Left ventricle myocardium inferior (tissue), 1 donor: ENCODE measurements around the gene RBMS1. TPM values are rescaled to one million over a fixed set of nuclear protein-coding genes. Genes with fewer than 3 reads are reported as not detected.
A peak's percentile ranks its signal among the peaks of the same experiment; 100 is the strongest.

Experiments
- DNase-seq: peaks from one replicate; pipeline ENCODE4 v3.0.0-alpha.2; 2020
- H3K27ac ChIP-seq: fragments of 200-600 bp; replicated peaks from 2 replicates; pipeline ENCODE4 v1.8.0; 2021
- H3K27me3 ChIP-seq: fragments of 200-600 bp; 2 replicates; pipeline ENCODE4 v1.8.0; 2021; ENCODE audit warnings: low read depth
- H3K36me3 ChIP-seq: fragments of 200-600 bp; 2 replicates; pipeline ENCODE4 v1.8.0; 2021
- H3K4me1 ChIP-seq: fragments of 200-600 bp; 2 replicates; pipeline ENCODE4 v1.8.0; 2021
- H3K4me3 ChIP-seq: fragments of 200-600 bp; 2 replicates; pipeline ENCODE4 v1.8.0; 2021; ENCODE audit warnings: mild to moderate bottlenecking, moderate library complexity
- H3K9me3 ChIP-seq: fragments of 200-600 bp; replicated peaks from 2 replicates; pipeline ENCODE4 v1.8.0; 2021
- intact Hi-C: fragments of 100-400 bp; cut with micrococcal nuclease; formaldehyde crosslinking; loops from one replicate; pipeline ENCODE4 v1.11.0; 2022
- total RNA-seq: library from RNA; stranded (reverse); fragmentation: NEBNext Ultra II Directional; extraction: Animal tissue kit (Norgen Biotek cat#: 25700); gene quantifications from one replicate; pipeline ENCODE4 v1.2.1, GENCODE V29; 2021
- TF ChIP-seq, protein P1 (sequence below): fragments of 200-600 bp; IDR thresholded peaks from 2 replicates; pipeline ENCODE4 v1.8.0; 2021; ENCODE audit warnings: antibody characterized with exemption, mild to moderate bottlenecking, borderline replicate concordance
- donor health status: DM: no; HTN: yes; CAD: no; lungs with severe emphysema.

The RBMS1 gene
- total RNA-seq, 1 donor from 2014 or later = 56.2 TPM

DNA sequence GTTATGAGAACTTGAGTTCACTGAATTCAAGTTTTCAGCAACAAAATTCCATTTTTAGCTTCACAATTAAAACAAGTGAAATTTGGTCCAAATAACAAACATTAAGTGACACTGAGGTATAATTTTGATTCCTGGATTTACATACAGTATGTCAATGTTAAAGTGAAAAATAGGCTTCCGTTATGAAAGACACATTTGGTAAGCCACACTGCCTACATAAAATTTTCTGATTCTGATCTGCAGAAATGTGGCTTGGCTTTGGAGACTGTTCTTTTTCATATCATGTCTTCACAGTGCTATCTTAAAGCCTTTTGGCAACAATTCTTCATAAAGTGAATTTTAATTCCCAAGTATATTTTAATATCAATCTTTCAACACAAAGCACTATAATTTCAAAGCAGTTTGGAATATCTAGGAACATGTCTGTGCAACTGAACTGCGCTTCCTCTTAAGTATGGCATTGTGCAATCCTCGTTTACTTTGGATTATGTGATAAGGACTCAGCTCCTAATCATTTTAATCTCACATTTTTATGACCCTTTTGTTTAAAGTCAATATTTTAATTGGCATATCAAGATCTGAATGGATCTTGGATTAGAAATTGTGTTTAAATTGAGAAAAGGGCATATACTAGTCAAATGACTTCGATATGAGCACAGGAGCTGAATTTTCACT lies 60.0 kb downstream of the RBMS1 start:
- H3K4me1 ChIP-seq = peaks cover 42% of the 10 kb centered on the region
- no peak for DNase-seq
- H3K36me3 ChIP-seq = peaks cover 16% of the 10 kb centered on the region
- TF ChIP-seq, protein P1, sequence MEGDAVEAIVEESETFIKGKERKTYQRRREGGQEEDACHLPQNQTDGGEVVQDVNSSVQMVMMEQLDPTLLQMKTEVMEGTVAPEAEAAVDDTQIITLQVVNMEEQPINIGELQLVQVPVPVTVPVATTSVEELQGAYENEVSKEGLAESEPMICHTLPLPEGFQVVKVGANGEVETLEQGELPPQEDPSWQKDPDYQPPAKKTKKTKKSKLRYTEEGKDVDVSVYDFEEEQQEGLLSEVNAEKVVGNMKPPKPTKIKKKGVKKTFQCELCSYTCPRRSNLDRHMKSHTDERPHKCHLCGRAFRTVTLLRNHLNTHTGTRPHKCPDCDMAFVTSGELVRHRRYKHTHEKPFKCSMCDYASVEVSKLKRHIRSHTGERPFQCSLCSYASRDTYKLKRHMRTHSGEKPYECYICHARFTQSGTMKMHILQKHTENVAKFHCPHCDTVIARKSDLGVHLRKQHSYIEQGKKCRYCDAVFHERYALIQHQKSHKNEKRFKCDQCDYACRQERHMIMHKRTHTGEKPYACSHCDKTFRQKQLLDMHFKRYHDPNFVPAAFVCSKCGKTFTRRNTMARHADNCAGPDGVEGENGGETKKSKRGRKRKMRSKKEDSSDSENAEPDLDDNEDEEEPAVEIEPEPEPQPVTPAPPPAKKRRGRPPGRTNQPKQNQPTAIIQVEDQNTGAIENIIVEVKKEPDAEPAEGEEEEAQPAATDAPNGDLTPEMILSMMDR = no peak
- peaks cover 10% of the 10 kb centered on the region for H3K9me3 ChIP-seq
- peak overlapping the region; percentile 14 for H3K27ac ChIP-seq
- intact Hi-C loops = no loop called here
- H3K4me3 ChIP-seq = no peak overlapping the region
- H3K27me3 ChIP-seq = no peaks in the 10 kb centered on the region

DNA sequence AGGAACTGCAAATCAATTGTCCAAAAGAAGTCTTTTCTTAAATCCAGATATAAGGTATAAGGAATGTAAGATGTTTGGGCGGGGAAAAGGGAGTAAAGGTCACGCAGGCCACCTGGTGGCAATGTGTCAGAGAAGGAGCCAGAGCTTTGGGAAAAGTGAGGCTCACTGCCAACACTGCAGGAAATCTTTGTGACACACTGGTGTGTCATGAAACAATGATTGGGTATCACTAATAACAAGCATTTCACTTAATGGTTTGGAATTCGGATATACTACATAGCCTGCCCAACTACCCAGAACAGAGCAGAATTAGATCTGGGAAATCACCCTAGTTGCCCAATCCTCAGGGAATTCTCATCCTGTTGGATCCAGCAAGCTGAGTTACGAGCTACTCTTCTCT lies 61.0 kb downstream of the RBMS1 start:
- no peak for DNase-seq
- intact Hi-C loops = no loop called here
- peaks cover 10% of the 10 kb centered on the region for H3K9me3 ChIP-seq
- peaks cover 52% of the 10 kb centered on the region for H3K4me1 ChIP-seq
- H3K4me3 ChIP-seq = no peak overlapping the region
- no peaks in the 10 kb centered on the region for H3K27me3 ChIP-seq
- H3K36me3 ChIP-seq = peaks cover 16% of the 10 kb centered on the region
- H3K27ac ChIP-seq = peak overlapping the region; percentile 34
- TF ChIP-seq, protein P1 = peak; percentile 22

DNA sequence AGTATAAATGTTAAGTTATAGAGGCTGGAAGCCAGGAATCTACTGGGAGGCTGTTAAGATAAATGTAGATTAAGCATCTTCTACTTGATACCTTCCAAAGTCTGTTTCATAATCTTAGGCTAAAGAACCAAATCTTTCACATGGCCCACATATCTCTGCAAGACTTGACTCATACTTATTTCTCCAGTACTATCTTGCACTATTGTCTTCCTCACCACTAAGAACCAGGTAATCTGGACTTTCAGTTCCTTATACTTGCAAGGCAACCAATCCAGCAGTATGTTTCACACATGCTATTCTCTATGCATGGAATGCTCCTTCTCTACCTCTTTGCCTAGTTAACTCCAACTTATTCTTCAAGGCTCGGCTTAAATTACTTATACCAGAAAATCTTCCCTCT lies 62.2 kb downstream of the RBMS1 start:
- TF ChIP-seq, protein P1 = no peak
- Histone ChIP-seq H3K4me1 (peaks cover 64% of the 10 kb centered on the region), H3K27ac (no peak overlapping the region), H3K27me3 (no peaks in the 10 kb centered on the region), H3K9me3 (peaks cover 10% of the 10 kb centered on the region), H3K36me3 (peaks cover 16% of the 10 kb centered on the region), H3K4me3 (no peak overlapping the region)
- intact Hi-C loops = no loop called here
- no peak for DNase-seq

DNA sequence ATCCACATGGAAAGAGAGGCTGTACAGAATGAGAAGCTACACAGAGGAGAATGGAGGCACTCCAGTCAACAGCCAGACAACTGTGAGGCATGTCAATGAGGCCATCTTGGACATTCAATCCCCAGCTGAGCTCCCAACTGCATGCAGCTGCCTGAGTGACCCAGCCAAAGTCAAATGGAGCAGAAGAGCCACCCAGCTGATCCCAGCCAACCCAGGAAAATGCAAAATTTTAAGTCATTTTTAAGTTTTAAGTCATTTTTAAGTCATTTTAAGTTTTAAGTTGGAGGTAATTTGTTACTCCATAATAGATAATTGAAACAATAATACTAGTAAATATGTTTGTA lies 63.6 kb downstream of the RBMS1 start:
- no peaks in the 10 kb centered on the region for H3K27me3 ChIP-seq
- peaks cover 16% of the 10 kb centered on the region for H3K36me3 ChIP-seq
- DNase-seq = no peak
- H3K4me1 ChIP-seq = peaks cover 77% of the 10 kb centered on the region
- TF ChIP-seq, protein P1 = no peak
- H3K9me3 ChIP-seq = peaks cover 10% of the 10 kb centered on the region
- no peak overlapping the region for H3K4me3 ChIP-seq
- peak overlapping the region; percentile 78 for H3K27ac ChIP-seq
- intact Hi-C loops = no loop called here

DNA sequence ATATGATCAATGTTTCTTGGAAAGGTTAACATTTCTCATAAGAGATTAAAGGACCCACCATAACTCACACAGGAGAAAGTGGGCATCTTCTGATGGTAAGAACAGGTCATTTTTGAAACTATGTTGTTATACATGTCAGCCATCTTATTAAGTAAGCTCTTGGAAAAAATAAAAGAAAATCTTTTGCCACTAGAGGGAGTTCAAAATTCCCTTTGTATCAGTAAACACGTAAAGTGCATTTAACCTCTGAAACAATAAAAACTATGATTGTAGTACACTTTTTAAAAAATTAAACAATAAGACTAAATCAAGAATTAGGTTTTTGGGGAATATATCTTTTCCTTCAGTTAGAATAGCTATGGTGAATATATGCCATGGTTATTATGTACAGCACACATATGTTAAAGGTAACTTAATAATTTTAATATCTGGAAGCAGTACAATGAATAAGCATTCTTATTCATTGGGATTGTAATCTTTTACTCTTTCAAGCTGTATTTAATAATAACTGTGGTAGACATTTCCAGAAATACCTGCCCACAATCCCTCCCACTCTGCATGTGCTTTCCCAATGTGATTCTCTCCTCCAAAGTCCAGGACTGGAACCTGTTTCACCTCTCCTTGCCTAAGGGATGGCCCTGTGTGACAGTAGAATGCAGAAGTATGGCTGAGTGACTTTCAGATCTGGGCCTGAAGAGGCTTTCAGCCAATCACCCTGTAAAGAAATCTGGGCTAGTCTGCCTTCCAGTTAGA lies 64.2 kb downstream of the RBMS1 start:
- intact Hi-C loops = loop anchor here (10.0 kb wide), 1 partner anchor 55 kb away; no protein-coding TSS in a partner anchor
- H3K36me3 ChIP-seq = peaks cover 16% of the 10 kb centered on the region
- peaks cover 75% of the 10 kb centered on the region for H3K4me1 ChIP-seq

More for the DNA sequence above, 64.2 kb downstream of the RBMS1 start:
- TF ChIP-seq, protein P1 = peak; percentile 64
- no peaks in the 10 kb centered on the region for H3K27me3 ChIP-seq
- no peak for DNase-seq
- H3K4me3 ChIP-seq = no peak overlapping the region
- peaks cover 10% of the 10 kb centered on the region for H3K9me3 ChIP-seq
- peak overlapping the region; percentile 78 for H3K27ac ChIP-seq
